RWPE2 (cell line): Measurements from ENCODE around the gene MERTK.
A peak's percentile ranks its signal among the peaks of the same experiment; 100 is the strongest.

Experiments used
- ATAC-seq: fragments of 200-7000 bp; cut with Tn5 transposase; 3 replicates; pipeline ENCODE4 v1.9.1; 2021; ENCODE audit warnings: low read depth
- DNase-seq: peaks from one replicate; pipeline ENCODE4 v3.0.0-alpha.2; 2020; ENCODE audit warnings: low spot score
- H3K27ac ChIP-seq: fragments of 450-650 bp; 2 replicates; pipeline ENCODE4 v1.5.1; 2017; ENCODE audit warnings: mild to moderate bottlenecking; ENCODE audit not compliant: poor library complexity, severe bottlenecking
- H3K27me3 ChIP-seq: fragments of 250-450 bp; sonication (Bioruptor Pico); 2 replicates; pipeline ENCODE4 v1.5.1; 2021; ENCODE audit warnings: mild to moderate bottlenecking, moderate library complexity; ENCODE audit not compliant: insufficient read depth, poor library complexity, severe bottlenecking
- H3K36me3 ChIP-seq: fragments of 250-450 bp; sonication (Bioruptor Pico); 2 replicates; pipeline ENCODE4 v1.5.1; 2020; ENCODE audit warnings: low read depth, mild to moderate bottlenecking, moderate library complexity
- H3K4me1 ChIP-seq: fragments of 250-450 bp; sonication (Bioruptor Pico); 2 replicates; pipeline ENCODE4 v1.5.1; 2021; ENCODE audit warnings: mild to moderate bottlenecking, moderate library complexity; ENCODE audit not compliant: insufficient read depth, poor library complexity, severe bottlenecking
- H3K4me3 ChIP-seq: fragments of 250-450 bp; sonication (Bioruptor Pico); 2 replicates; pipeline ENCODE4 v1.5.1; 2021; ENCODE audit warnings: mild to moderate bottlenecking, moderate library complexity; ENCODE audit not compliant: severe bottlenecking
- H3K9me3 ChIP-seq: fragments of 250-450 bp; sonication (Bioruptor Pico); 2 replicates; pipeline ENCODE4 v1.5.1; 2021; ENCODE audit warnings: mild to moderate bottlenecking, moderate library complexity; ENCODE audit not compliant: severe bottlenecking
- CTCF ChIP-seq: fragments of 450-650 bp; IDR thresholded peaks from one replicate; pipeline ENCODE4 v1.5.1; 2017; ENCODE audit warnings: mild to moderate bottlenecking, moderate library complexity; ENCODE audit not compliant: poor library complexity, severe bottlenecking

Gene MERTK

GRCh38 chr2:112024896-112025491, 126.6 kb downstream of the MERTK start:
- Histone ChIP-seq H3K36me3 (no peaks in the 10 kb centered on the region), H3K9me3 (no peaks in the 10 kb centered on the region), H3K27ac (no peak overlapping the region), H3K4me1 (no peaks in the 10 kb centered on the region), H3K4me3 (no peak overlapping the region), H3K27me3 (no peaks in the 10 kb centered on the region)
- ATAC-seq (no peak), DNase-seq (no peak)
- TF ChIP-seq CTCF: no peak

GRCh38 chr2:112026509-112026908, 128.1 kb downstream of the MERTK start:
- no peaks in the 10 kb centered on the region for H3K36me3 ChIP-seq
- H3K4me1 ChIP-seq: no peaks in the 10 kb centered on the region
- no peaks in the 10 kb centered on the region for H3K27me3 ChIP-seq
- DNase-seq (no peak), ATAC-seq (no peak)
- H3K27ac ChIP-seq: no peak overlapping the region
- no peaks in the 10 kb centered on the region for H3K9me3 ChIP-seq
- no peak for TF ChIP-seq CTCF
- H3K4me3 ChIP-seq: no peak overlapping the region

GRCh38 chr2:112027767-112028166, 129.4 kb downstream of the MERTK start:
- no peak for ATAC-seq
- no peaks in the 10 kb centered on the region for H3K27me3 ChIP-seq
- no peak for TF ChIP-seq CTCF
- peaks cover 10% of the 10 kb centered on the region for H3K4me1 ChIP-seq
- no peak overlapping the region for H3K27ac ChIP-seq
- no peak for DNase-seq
- no peak overlapping the region for H3K4me3 ChIP-seq
- no peaks in the 10 kb centered on the region for H3K9me3 ChIP-seq
- no peaks in the 10 kb centered on the region for H3K36me3 ChIP-seq

- Histone ChIP-seq H3K27ac (no peak overlapping the region), H3K36me3 (no peaks in the 10 kb centered on the region), H3K27me3 (no peaks in the 10 kb centered on the region), H3K4me1 (peaks cover 21% of the 10 kb centered on the region), H3K4me3 (no peak overlapping the region), H3K9me3 (no peaks in the 10 kb centered on the region)
- DNase-seq (no peak), ATAC-seq (no peak)
- TF ChIP-seq CTCF: no peak
Observed at GRCh38 chr2:112029164-112029563, 130.8 kb downstream of the MERTK start.

- DNase-seq: no peak
- H3K27me3 ChIP-seq: no peaks in the 10 kb centered on the region
- H3K4me3 ChIP-seq: no peak overlapping the region
- TF ChIP-seq CTCF: no peak
- no peak for ATAC-seq
- peaks cover 21% of the 10 kb centered on the region for H3K4me1 ChIP-seq
- H3K9me3 ChIP-seq: no peaks in the 10 kb centered on the region
- H3K36me3 ChIP-seq: no peaks in the 10 kb centered on the region
- peak overlapping the region; percentile 39 for H3K27ac ChIP-seq
Observed at GRCh38 chr2:112031473-112032223, 133.2 kb downstream of the MERTK start.
